Myocyte (in vitro differentiated cells): Measurements from ENCODE around the gene PSMB8. TPM values are rescaled to one million over a fixed set of nuclear protein-coding genes. Genes with fewer than 3 reads are reported as not detected.
A peak's percentile ranks its signal among the peaks of the same experiment; 100 is the strongest.

Experiments
- DNase-seq: peaks from one replicate; pipeline ENCODE4 v3.0.0-alpha.2; 2012; ENCODE audit warnings: low read depth
- total RNA-seq: library from RNA; depleted of rRNA; stranded (reverse); fragments of >200 nt; gene quantifications from 2 replicates; pipeline ENCODE4 v1.2.3, GENCODE V29; 2014

Gene PSMB8
- total RNA-seq, 1 donor from 2014 or later = 30.7 TPM

DNA sequence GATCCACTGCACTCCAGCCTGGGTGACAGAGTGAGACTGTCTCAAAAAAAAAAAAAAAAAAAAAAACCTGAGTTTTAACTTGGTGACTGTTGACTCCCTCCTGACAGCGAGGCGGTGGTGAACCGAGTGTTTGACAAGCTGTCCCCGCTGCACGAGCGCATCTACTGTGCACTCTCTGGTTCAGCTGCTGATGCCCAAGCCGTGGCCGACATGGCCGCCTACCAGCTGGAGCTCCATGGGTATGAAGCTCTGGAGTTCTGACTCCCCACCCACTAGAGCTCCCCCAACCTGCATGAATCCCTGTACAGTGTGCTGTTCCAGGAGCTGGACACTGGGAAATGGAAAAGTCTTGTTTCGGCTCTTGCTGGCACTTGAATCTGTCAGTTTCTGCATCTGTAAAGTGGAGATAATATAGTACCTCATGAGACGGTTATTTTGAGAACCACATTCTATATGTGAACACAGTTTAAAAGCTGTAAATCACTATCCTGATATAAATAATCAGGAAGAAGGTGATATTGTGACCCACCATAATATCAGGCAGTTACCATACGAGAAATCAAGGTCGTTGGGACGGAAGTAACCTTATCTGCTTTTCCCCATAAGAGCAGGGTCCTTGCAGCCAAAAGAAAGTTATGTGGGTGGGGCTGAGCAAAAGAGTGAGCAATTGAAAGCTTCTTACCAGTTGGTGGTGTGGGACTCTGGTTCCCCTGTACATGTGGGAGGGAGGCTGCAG, 13.5 kb upstream of the PSMB8 start:
- no peak for DNase-seq

DNA sequence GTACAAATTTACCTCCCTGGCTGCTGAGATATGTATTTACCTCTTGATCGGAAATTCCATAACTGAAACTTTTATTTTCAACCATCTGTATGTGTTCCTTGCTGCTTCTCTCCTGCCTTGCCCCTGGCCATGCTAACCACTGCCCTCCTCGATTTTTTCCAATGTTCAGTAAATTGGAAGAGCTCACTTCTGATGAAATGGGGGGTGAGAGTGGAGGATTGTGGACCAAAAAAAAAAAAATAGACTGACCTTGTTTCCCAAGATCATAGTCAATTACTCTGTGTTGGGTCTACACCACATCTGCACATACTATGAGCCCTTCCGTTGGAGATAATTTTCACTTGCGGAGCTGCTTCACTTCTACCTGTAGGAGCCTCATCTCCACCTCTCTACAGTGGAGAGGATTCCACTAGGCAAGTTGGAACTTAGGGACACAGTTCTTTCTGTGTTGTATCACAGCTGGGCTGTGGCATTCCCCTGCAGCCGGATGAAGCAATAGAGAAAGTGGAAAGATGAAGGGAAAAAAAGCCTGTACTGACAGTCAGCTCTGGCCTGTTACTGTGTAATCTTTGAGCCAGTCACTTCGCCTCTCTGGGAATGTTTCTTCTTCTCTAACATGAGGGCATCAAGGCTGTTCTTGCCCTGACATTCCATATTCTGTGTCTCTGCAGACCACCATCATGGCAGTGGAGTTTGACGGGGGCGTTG, 11.8 kb upstream of the PSMB8 start:
- DNase-seq = no peak

DNA sequence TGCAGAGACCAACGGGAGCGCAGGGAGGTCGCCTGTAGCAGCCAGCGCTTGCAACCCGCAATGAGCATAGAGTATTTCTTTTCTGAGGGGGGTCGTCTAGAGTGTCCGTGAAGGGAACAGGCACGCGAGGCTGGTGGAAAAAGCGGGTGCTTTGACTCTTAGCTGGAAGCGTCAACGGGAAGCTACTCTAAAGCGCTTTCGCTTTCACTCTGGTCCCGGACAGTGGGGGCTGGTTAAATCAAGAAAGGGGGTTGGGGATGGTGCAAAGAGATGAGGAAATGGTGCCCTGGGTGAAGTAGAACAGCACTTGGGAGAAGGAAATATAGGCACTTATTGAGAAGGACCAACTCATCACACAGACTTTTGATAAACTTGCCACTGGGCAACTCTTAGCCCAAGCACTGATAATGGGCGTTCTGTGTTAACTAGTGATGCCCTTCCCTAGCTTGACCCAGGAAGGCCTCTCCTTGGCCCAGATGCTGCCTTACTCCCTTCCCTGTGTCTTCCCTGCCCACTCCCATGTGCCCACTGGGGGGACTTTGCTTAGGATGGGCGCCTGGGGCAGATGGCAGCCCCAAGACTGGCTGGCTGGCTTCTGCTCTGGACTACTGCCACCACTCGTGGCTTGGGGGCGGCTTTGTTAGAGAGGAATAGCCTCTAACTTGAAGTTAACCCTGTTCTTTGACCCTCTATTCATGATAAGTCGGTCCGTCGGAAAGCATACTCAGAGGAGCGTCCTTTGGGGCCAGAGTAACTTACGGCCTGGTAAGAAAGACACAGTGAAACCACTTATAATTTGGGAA, 10.7 kb upstream of the PSMB8 start:
- DNase-seq = peak; percentile 38

DNA sequence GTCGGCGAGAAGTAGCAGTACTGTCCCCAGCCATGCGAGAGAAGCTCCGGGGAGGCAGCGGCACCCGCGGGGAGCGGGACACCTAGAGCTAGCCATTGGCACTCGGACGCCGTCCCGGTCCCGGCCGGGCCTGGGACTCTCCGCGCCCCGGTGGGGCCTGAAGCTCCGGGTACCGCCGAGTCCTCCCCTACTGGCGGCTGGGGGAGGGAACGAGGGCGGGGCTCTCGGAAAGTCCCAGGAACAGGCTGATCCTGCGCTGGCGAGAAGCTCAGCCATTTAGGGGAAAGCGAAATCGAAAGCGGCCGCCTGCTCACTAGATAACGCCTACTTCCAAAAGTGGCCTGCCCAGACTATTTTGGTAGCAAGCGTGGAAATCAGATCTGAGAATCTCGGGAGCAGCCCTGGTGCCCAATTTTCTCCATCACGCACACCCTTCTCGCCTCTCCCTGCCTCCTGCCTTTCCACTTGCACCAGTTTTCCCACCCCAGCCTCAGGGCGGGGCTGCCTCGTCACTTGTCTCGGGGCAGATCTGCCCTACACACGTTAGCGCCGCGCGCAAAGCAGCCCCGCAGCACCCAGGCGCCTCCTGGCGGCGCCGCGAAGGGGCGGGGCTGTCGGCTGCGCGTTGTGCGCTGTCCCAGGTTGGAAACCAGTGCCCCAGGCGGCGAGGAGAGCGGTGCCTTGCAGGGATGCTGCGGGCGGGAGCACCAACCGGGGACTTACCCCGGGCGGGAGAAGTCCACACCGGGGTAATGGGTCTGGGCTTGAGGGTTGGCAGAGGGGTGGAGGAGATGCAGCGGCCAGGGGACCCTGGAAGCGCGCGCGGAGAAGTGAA, 9.9 kb upstream of the PSMB8 start, which contains the start of the genes PSMB9 and TAP1:
Gene PSMB9, plus strand, starts transcription at position 652 of the 835 bp plus-strand sequence. Its CDS starts 38 bp downstream, at position 690.
Gene TAP1, minus strand, starts transcription at position 164 of the 835 bp plus-strand sequence. Its CDS starts 68 bp downstream, at position 96.
- DNase-seq = peak; percentile 95

DNA sequence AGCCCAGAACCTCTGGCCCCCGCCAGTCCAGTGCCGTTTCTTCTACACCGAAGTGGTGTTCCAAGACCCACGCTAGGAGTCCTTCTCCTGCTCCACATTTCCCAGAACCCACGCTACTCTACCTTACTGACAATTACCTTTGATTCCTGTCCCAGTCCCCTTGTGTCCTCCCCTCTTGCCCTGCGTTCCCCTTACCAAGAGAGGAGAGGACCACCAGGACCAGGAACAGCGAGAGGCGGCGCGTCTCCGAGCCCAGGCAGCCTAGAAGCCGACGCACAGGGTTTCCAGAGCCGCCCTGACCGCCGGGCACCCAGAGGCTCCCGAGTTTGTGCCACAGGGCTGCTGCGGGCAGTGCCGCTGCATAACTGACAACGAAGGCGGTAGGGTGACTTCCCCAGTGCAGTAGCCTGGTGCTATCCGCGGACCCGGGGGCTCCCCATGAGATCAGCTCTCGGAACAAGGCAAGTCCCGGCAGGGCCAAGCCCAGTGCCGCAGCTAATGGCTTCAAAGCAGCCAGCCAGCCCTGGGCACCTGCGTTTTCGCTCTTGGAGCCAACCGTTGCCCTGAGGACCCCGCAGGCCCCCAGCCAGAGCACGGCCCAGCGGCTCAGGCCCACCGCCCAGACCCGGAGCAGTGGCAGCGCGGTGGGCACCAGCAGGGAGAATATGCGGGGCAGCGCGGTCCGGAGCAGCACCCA, 9.1 kb upstream of the PSMB8 start:
- DNase-seq = peak; percentile 61

DNA sequence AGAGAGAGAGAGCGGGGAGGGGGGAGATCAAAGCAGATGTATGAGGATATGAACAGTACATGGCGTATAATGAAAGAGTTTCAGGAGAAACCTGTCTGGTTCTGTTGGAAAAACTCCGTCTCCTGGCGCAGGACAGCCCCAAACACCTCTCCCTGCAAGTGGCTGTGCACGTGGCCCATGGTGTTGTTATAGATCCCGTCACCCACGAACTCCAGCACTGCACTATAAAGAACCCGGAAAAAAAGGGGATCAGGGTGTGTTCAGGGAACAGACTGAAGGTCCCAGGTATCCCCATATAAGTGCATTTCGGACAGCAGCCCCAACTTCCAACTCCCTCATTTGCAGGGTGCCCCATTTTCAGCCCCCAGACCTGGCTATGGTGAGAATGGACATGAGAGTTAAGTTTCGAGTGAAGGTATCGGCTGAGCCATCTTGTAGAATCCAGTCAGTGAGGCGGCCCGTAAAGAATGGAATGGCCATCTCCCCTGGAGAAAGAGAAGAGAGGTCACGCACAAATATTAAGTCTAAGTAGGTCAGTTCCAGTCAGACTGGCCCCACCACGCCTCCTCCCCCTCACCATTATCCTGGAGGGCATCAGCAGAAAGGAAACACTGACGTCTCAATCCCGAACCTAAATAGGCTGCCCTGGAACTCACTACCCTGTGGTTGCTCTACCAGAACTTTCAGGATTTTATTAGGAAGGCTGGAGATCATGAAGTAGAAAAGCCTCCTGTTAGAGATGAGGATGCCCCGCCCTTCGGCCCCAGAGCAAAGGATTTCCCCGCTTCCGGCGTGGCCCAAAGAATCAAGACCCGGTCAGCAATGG, 8.4 kb upstream of the PSMB8 start:
- DNase-seq = peak; percentile 28

DNA sequence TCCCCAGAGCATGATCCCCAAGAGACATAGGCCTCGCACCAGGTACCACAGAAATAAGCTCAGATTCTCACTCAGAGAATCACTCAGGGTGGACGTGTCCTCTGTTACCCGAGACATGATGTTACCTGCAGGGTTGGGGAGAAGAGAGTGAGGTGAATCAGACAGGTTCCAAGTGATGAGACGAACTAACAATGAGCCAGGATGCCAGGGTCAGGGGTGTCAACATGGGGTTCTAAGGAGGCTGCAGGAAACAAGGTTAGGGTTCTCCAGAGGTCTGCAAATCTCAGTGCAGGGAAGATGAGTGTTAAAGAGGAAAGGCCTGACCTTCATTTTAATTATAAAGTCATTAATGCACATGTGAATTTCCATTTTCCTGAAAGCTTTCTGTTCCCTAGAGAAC, 7.2 kb upstream of the PSMB8 start:
- DNase-seq = no peak

DNA sequence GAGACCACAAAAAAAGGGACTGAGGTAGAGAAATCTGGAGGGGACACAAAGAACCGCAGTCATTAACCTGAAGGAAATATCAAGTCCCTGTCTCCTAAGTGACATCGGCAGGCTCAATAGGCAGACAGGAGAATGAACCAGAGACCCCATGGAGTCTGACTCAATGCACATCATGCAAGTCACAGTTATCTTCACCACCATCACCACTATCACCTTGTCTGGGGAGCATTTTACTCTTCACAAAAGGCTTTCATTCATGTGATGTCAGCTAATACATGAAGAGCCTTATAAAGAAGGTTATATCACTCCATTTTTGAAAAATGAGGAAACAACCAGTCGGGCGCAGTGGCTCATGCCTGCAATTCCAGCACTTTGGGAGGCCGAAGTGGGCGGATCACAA, 5.3 kb upstream of the PSMB8 start:
- DNase-seq = no peak

DNA sequence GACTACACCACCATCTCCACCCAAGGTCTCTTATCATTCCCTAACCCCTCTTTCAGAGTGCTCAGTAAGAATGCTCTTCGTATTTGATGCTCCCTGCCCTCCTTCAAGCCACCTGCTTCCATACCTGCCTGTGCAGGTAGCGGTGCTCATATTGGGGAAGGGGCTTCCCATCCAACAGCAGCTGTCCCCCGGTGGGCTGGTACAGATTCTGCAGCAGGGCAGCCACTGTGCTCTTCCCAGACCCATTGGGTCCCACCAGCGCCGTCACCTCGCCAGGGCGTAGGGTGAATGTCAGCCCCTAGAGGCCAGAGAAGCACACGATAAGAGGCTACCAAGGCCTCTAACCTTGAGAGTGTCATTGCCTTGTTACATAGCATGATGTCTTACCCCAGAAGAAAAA, 3.9 kb upstream of the PSMB8 start:
- DNase-seq = no peak

DNA sequence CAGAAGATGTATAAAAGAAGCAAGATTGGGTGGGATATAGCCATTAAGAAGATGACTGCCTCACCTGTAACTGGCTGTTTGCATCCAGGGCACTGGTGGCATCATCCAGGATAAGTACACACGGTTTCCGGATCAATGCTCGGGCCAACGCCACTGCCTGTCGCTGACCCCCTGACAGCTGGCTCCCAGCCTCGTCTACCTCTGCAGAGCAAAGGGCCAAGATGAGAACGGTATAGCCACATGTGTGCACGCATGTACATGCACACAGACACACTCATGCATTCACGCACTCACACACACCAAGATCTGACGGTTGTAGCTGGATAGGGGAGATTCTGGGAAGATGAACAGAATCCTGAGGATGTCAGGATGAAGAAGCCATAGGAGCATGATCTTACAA, 3.2 kb upstream of the PSMB8 start:
- DNase-seq = no peak

DNA sequence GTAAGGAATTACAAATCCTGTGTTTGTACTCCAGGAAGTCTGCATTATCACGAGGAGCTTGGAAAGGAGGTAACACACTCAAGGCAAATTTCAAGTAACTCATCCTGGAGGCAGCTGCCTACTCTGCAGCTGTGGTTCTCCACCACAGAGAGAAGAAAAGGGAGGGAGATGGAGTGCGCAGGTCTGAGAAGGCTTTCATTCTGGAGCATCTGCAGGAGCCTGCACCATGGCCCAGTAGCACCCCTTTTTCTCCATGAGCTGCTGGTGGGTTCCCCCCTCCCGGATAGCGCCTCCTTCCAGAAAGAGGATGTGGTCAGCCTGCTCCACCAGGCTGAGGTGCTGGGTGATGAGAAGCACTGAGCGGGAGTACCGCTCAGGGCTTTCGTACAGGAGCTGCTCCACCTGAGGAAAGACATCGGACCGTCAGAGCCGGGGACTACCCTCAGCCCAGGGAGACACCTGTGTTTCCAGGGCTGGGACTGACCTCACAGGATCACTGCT, 1.6 kb upstream of the PSMB8 start:
- no peak for DNase-seq

DNA sequence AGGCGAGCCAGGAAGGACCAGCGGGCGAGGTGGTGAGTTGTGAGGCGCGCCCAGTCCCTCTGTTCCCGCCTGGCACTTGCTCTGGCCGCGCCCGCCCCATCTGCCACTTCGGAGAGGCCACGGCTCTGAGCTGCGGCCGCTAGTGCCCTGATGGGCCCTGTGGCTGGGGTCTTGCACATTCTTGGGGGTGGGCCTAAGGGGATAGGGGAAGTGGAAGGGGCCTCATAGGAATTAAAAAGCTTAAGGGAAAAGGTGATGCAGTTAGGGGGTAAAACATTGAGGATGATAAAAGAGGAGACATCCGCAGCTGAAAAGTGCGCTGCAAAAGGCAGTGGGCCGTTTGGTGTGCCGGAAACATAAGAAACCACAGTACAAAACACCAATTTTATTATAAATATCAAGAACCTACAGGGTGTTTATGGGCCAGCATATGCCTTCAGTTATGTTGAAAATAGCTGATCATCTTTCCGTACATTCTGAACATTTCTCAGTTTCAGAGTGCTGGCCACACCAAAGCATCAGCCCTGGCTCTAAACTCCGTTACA, 1.1 kb upstream of the PSMB8 start:
- no peak for DNase-seq

DNA sequence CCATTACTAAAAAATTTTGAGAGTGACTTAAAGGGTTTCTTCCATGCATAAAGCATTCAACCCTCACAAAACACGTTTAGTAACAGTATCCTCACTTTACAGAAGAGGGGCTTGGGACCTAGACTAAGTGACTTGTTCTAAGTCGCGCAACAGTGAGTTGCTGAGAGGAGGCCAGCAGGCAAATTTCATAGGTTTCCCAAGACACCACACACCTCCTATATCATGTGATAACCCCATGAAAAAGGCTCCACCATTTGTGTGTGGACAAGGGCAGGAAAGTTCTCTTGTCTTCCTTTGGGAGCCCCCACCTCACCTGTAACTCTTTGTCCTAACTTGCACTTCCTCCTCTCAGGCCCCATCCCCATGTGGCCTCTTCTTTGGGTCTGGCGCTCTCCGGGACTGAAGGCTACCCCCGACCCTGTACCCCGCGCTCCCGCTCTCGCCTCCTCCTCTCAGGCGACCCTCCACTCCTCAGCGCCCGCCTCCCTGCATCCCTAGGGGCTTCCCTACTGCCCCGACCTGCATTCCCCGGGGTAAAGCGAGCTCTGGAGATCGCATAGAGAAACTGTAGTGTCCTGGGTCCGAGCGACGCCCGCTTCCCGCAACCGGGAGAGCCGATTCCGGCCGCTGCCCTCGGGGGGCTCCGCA, 392 bp downstream of the PSMB8 start:
- no peak for DNase-seq

DNA sequence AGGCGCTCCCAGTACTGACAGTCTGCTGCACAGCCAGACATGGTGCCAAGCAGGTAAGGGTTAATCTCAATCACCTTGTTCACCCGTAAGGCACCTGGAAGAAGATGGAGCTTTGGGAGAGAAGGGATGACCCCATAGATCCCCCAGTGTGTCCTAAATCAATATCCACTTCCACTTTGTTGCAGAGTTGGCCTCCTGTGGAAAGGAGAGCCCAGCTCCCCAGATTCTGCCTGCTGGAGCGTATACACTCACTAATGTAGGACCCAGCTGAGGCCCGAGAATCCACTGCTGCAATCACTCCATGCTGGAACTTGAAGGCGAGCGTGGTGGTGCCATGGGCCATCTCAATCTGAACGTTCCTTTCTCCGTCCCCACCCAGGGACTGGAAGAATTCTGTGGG, 1.2 kb downstream of the PSMB8 start:
- DNase-seq = no peak

DNA sequence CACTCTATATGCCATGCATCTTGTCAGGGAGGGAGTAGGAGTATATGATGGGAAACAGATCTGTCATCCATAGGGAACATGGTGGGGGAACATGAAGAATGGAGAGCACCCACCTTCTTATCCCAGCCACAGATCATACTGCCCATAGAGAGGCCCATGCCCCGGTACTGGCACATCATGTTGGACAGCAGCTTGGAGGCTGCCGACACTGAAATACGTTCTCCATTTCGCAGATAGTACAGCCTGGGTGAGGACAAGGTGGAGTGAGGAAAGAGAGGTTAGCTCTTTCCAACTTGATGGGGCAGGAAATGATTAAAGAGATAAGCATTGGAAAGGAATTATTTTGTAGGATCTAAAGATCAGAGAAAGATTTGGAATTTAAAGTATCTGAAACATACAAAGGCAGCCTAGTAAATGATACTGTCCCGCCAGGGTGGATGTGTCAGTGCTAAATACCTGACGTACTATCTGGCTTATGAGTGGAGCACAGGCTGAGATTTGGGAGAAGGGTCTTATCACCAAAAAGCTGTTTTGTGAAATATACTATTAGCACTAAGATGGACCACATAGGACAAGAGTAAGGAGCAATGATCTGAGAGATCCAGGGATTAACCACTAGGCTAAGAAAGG, 1.7 kb downstream of the PSMB8 start:
- no peak for DNase-seq

DNA sequence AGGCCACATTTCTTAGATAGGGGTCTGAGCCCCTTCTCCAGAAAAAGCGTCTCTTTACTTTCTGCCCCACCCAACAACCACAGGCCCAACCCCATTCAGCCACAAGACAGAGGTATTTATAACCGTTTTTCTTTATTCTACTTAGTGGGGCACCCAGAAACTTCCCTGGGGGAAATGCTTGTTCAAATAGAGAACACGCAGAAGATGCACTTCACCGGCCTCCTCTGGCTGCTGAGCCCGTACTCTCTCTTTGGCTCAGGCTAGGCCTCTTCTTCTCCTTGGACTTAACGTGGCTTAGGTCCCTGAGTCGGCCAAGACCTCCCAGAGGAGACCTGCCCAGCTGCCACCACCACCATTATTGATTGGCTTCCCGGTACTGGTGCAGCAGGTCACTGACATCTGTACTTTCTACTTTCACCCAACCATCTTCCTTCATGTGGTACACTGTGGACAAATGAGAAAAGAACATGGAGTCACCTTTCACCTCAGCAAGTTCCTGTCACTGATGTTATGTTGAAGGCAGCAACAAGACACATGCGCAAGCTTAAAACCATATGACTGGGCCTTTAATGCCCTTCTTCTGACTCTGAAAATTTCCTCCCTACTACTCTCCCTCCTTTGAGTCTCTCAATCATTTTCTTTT, 3.1 kb downstream of the PSMB8 start:
- no peak for DNase-seq

DNA sequence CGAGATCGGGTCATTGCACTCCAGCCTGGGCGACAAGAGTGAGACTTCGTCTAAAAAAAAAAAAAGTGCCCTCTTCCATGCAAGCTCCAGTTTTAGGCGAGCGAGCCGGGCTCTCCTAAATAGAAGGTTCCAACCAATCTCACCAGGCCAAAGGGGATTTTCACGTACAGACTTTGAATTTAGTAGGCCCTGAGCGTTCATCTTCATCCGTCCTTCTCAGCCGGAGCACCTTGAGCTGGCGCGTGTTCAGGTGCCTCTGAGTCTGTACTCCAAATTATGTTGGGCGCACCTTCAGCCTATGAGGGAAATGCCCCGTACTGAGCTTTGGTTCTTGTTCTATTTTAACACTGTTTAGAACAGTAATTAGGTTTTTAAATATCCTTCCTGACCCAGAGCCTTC, 4.5 kb downstream of the PSMB8 start:
- no peak for DNase-seq
